LoVo (cell line): Measurements from ENCODE around the gene UPP1.
"Not testable (repeated sequence)": the region's sequence is repeated elsewhere in the genome, so short reads cannot be mapped to it uniquely, and the experiment has no call there.

Source experiments
- DNase-seq: peaks from one replicate; pipeline ENCODE4 v3.0.0-alpha.2; 2016; ENCODE audit warnings: low spot score

UPP1 gene

GRCh38 chr7:48089046-48090003 is at the start of gene UPP1:
Gene UPP1 (plus strand): TSS chr7:48089265. CDS start chr7:48094784, 5,519 bp downstream.
- DNase-seq = peak; percentile 98

GRCh38 chr7:48040944-48041652 is 48.0 kb upstream of the UPP1 start:
- no peak for DNase-seq

- no peak for DNase-seq
These were observed 47.5 kb upstream of the UPP1 start for GRCh38 chr7:48041653-48041970.

GRCh38 chr7:48042216-48042615 is 46.8 kb upstream of the UPP1 start:
- DNase-seq = no peak

DNA sequence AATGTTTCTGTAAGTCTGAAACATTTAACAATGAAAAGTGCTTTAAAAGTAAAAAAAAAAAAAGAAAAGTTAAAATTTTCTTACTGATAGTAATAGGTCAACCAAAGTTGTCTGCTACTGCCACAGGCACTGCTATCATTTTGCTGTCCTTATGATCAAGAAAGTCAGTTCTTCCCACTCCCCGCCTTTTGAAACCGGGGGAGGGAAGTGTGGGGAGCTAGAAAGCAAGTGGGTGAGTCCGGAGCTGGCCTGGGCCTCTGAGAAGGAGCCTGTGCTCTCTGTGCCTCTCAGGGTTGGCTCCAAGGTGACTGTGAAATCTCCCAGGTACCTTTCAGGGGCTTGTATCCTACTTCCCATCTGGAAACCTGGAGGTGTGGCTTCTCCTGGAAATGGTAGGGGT is 46.4 kb upstream of the UPP1 start:
- DNase-seq = no peak

DNA sequence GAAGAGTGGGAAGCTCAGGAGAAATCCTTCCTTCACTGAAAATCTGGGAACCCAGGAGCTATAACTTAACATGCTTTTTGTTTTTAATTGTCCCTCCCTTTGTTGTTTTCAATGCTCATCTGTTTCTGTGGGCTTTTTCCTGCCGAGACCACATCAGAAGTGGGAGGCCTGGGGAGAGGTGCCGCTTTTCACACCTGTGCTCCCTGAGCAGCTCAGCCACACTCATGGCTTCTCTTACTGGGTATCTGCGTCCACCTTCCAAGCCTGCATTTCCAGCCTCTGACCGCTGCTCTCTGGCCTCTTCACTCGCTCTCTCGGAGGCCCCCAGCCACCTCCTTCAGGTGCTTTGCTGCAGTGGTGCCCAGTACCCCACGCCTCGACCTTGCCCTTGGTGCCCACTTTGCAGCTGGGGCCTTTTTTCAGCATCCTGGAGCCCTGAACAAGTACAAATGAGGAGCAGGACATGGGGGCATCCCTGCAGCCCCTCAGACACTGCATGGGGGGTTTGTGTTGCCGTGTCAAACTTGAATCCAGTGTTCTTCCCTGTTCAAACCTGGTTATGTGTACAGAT is 43.8 kb upstream of the UPP1 start:
- DNase-seq = no peak

- no peak for DNase-seq
These were observed 42.6 kb upstream of the UPP1 start for GRCh38 chr7:48046458-48046857.

- DNase-seq = peak; percentile 49
These were observed 41.0 kb upstream of the UPP1 start for GRCh38 chr7:48048113-48048512.

- DNase-seq = no peak
These were observed 39.2 kb upstream of the UPP1 start for GRCh38 chr7:48049850-48050249.

DNA sequence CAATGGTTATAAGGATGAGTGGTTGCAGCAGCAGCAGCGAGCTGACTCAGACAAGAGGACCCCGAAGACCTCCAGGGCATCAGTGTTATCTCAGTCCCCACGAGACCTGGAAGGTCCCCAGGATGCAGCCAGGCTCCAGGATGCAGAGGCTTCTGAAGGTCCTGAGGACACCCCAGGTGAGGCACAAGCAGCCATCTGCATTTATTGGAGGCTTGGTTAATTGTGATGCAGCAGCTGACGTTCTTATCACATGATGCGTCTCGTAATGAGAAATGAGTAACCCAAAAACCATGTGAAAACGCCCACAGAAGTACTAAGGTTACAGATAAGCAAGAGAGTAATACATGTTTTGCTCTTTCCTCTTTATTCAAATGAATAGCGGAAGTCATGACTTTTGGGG is 36.3 kb upstream of the UPP1 start:
- DNase-seq = peak; percentile 64

DNA sequence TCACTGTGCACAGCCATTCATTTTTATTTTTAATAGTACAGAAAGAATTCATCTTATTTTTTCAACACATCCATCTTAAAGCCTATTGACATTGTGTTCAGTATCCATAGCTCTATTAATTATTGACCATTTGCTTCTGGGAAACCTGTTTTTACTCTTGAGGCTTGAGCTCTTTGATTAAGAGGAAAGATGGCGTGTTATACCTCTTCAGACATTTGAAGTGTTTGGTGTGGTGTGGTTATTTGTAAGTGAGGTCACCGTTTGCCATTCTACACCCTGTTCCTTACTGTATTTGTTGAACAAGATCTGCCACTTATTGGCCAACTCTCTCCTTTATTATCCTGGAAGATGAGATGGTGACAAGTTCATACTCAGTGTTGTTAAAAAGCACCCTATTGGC is 35.3 kb upstream of the UPP1 start:
- no peak for DNase-seq

DNA sequence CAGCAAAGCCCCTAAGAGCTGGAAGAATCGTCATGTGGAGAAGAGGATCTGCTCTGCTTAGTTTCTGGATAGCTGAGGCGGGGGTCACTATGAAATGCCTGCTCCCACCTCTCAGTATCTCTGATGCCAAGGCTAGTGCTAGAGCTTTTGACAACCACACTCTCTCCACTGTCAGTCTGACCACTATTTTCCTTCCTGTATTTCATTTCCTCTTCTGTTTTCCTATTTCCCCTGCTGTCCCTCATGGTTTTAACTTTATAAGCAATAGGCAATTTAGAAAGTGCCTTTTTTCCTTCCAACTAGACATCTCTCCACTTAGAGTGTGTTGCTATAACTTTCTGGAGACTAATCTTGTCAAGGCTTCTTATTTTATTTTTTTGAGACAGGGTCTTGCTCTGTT is 30.1 kb upstream of the UPP1 start:
- DNase-seq = no peak

DNA sequence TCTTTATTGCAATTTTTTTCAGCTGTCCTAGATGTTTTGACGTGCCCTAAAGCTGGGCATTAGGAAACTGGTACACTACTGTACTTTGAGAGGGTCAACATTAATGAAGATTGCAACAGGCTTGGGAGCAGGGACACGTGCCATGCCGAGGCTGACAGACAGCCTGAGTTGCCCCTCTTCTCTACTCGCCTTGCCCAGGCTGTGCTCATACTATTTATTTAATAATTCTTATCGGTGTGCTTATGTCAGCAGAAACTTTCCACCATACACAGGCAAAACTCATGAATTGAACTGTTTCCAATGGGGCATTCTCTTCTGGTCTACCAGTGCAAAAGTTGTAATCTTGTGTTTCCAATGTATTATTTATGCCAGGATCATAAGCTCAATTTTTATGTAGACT is 29.4 kb upstream of the UPP1 start:
- no peak for DNase-seq

- DNase-seq = no peak
These were observed 25.1 kb upstream of the UPP1 start for GRCh38 chr7:48063985-48064384.

DNA sequence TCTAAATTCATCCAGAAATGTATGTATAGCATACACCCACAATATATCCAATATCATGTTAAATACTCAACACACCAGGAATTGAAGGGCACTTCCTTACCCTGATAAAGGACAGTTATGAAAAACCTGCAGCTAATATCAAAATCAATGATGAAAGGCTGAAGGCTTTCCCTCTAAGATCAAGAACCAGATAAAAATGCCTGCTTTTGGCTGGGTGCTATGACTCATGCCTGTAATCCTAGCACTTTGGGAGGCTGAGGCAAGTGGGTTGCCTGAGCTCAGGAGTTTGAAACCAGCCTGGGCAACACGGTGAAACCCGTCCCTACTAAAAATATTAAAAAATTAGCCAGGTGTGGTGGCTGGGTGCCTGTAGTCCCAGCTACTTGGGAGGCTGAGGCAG is 21.6 kb upstream of the UPP1 start:
- no peak for DNase-seq

DNA sequence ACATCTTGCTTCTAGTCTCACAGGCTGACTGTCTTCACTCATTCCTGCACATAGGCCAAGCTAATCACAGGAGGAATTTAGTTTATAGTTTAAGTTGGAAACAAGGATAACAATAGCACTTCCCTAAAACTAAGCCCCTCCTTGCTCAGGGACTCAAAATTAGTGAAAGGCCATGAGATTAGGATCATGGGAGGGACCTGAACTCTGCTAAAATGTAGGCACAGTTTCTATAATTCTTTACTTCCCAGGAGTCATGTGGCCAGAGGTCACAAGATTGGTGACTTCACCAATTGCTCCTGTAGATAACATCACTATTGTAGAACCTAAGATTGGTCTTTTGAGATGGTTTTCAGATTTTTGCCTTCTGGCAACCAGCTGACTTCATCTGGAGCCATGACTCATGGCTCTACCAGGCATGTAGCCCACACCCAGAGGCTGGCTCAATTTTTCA is 14.8 kb upstream of the UPP1 start:
- DNase-seq = no peak

DNA sequence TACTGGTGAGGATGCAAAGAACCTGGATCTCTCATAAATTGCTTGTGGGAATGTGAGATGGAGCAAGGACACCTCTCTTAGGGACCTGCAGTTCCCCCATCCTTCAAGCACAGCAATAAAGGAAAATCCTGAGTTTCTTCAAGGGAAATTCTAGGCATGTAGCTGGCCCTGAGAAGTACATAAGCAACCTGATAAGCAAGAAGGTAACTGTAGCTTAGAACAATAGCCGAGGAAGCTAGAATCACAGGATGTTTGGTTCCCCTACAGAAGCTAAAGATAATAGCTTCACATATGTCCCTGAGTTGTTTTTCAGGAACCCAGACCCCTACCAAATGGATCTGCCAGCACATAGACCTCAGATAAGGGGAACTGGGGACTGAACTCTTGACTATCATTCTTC is 11.6 kb upstream of the UPP1 start:
- no peak for DNase-seq

DNA sequence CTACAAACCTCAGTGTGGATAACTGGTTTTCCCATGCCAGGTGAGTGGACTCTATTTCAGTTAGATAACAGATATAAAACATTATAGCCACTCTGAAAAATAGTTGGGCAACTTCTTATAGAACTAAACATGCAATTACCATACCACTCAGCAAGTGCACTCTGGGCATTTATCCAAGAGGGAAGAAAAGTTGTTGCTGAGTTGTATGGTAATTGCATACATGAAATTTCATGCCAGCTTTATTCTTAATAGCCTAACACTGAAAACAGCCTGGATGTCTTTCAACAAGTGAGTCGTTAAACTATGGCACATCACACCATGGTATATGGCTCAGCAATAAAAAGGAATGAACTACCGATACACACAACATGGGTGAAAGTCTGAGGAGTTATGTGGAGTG is 10.6 kb upstream of the UPP1 start:
- DNase-seq = no peak

DNA sequence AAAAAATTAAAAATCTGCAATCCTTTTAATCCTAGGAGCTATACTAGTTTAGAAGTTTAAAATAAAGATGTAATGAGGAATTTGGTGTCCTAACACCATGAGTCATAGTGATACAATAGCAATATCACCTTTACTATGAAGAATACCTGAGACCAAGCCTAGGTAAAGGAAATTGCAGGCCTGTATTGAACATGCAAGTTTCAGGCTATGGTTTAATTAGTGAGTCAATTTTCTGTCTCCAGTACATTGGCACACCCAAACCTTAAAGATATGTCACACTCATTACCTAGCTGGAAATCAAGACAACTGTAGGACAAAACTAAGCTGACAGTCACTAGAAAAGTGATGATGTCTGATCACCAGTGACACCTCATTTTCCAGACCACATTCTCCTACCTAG is 6.7 kb upstream of the UPP1 start:
- not testable (repeated sequence) for DNase-seq

DNA sequence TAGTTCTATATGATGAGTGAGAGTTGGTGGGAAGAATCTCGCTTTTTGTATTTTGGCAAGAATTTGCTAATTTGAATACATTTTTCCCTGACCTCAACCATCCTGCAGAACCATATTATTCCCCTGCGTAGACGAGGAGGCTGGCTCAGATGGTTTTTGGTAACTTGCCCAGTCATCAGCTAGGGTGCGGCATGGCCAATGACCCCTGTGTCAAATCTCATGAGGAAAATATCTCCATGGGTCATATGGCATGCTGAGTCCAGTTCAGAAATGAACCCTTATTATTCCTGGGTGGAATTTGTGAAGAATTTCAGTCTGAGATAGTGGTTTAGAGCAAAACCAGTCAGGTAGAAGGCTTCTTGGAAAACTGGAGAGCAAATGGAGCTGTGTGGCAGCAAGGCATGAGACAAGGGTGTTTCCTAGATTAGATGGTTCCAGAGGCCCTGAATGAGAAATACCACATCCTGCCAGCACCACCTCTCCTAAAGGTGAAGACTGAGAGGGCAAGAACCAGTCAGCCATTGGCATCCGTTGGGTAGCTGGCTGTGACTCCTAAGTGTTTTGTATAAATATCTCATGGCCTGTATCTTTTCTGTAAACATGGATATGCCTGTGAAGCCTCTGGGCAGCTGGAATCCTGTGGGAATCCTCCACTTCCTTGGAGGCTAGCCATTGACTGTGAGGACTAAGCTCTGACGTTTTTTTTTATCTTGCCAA is 5.8 kb upstream of the UPP1 start:
- peak; percentile 16 for DNase-seq

- peak; percentile 94 for DNase-seq
These were observed 4.2 kb upstream of the UPP1 start for GRCh38 chr7:48084727-48085432.

DNA sequence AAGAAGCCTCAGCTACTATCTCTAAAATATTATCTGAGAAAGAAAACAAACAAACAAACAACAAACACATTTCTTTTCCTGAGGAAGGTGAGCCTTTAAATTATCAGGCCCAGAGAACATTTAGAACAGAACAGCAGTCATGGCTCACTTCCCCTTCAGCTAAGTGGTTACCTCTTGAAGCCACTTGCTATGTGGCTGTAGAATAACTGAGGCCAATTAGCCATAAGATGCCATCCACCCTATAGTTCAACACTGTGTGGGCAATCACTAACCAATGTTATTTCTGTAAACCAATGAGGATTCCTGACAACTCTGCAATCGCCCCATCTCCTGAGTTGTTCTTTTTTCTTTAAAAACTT is 3.7 kb upstream of the UPP1 start:
- DNase-seq = no peak
